Activated CD4-positive, CD25-positive, alpha-beta regulatory T cell treated with anti-CD3 and anti-CD28 coated beads, Interleukin-2, amount 50 U/mL, for 24 hours (primary cell): Measurements from ENCODE around the gene IDH3B.
"Not testable (repeated sequence)": the region's sequence is repeated elsewhere in the genome, so short reads cannot be mapped to it uniquely, and the experiment has no call there.

Source experiments
- ATAC-seq, 2 donors: fragments of 150-1000 bp; cut with Tn5 transposase; one replicate each; pipeline ENCODE4 v1.10.0; 2021; ENCODE audit warnings: mild to moderate bottlenecking in 1 of 2, moderate library complexity in 1 of 2

Gene IDH3B

GRCh38 chr20:2663887-2664719 lies at the start of gene IDH3B:
TSS of gene IDH3B (minus strand) at chr20:2664216. CDS start at chr20:2664188, 28 bp downstream.
- peak; percentile 98 to 99 for ATAC-seq

- ATAC-seq: no peak
These were observed 49.3 kb upstream of the IDH3B start for GRCh38 chr20:2713285-2713684.

- no peak for ATAC-seq
These were observed 45.4 kb upstream of the IDH3B start for GRCh38 chr20:2709205-2709981.

- no peak for ATAC-seq
These were observed 44.6 kb upstream of the IDH3B start for GRCh38 chr20:2708665-2709064.

GRCh38 chr20:2708073-2708415 lies 44.0 kb upstream of the IDH3B start:
- no peak for ATAC-seq

GRCh38 chr20:2707353-2708072 lies 43.5 kb upstream of the IDH3B start:
- ATAC-seq: no peak

GRCh38 chr20:2706688-2707352 lies 42.8 kb upstream of the IDH3B start:
- no peak for ATAC-seq

GRCh38 chr20:2705931-2706645 lies 42.1 kb upstream of the IDH3B start:
- ATAC-seq: no peak

GRCh38 chr20:2703716-2704475 lies 39.9 kb upstream of the IDH3B start:
- ATAC-seq: no peak

GRCh38 chr20:2701671-2702081 lies 37.7 kb upstream of the IDH3B start:
- ATAC-seq: no peak

GRCh38 chr20:2700913-2701620 lies 37.1 kb upstream of the IDH3B start:
- no peak for ATAC-seq

GRCh38 chr20:2699775-2700413 lies 35.9 kb upstream of the IDH3B start:
- no peak for ATAC-seq

GRCh38 chr20:2698912-2699311 lies 34.9 kb upstream of the IDH3B start:
- no peak for ATAC-seq

GRCh38 chr20:2698186-2698817 lies 34.3 kb upstream of the IDH3B start:
- no peak for ATAC-seq

- ATAC-seq: no peak
These were observed 33.8 kb upstream of the IDH3B start for GRCh38 chr20:2697768-2698167.

- ATAC-seq: no peak
These were observed 32.6 kb upstream of the IDH3B start for GRCh38 chr20:2696646-2697045.

- ATAC-seq: not testable (repeated sequence)
These were observed 32.0 kb upstream of the IDH3B start for GRCh38 chr20:2695984-2696525.

GRCh38 chr20:2695206-2695983 lies 31.4 kb upstream of the IDH3B start:
- ATAC-seq: no peak

- no peak for ATAC-seq
These were observed 30.5 kb upstream of the IDH3B start for GRCh38 chr20:2694519-2694918.
